HCT116 (cell line): Measurements from ENCODE around the gene EPS15. TPM values are rescaled to one million over a fixed set of nuclear protein-coding genes. Genes with fewer than 3 reads are reported as not detected.

Source experiments
- ATAC-seq: fragments of 200-7000 bp; cut with Tn5 transposase; 2 replicates; pipeline ENCODE4 v1.9.1; 2020; ENCODE audit warnings: mild to moderate bottlenecking, moderate library complexity
- BruUV-seq: library from RNA; stranded (reverse); fragments of 400-500 nt; replicated peaks from 2 replicates; lab custom pipeline; 2021; lab: Mats Ljungman, UMichigan
- CTCF ChIA-PET: fragments of 300-600 bp; sonication (Branson Sonifier 250); formaldehyde crosslinking; loops from one replicate; lab custom pipeline; 2021; ENCODE audit warnings: antibody characterized with exemption; lab: Charles Lee
- POLR2A ChIA-PET: fragments of 300-600, 350-600 bp; sonication (Branson Sonifier 250); formaldehyde crosslinking; loops from one replicate; lab custom pipeline; 2021; ENCODE audit warnings: antibody characterized with exemption; lab: Charles Lee
- RAD21 ChIA-PET, 2 experiments: fragments of 300-600 bp; sonication (Branson Sonifier 250); formaldehyde crosslinking; loops; one replicate each; lab custom pipeline; 2023; ENCODE audit warnings: low total read pairs in 2 of 2; ENCODE audit not compliant: uncharacterized antibody in 2 of 2, unreplicated experiment in 2 of 2, low non-redundant PET in 1 of 2; lab: Charles Lee
- DNase-seq: peaks from one replicate; pipeline ENCODE4 v3.0.0-alpha.2; 2010; ENCODE audit warnings: low read depth, low spot score
- H2AFZ ChIP-seq: fragments of 200-600 bp; shearing (Covaris generic), sonication (generic); 2 replicates; pipeline ENCODE4 v1.6.1; 2017; ENCODE audit warnings: low read depth, mixed run types, mixed read lengths, antibody characterized with exemption, low read length; ENCODE audit not compliant: poor library complexity, severe bottlenecking
- H3K27ac ChIP-seq: 2 replicates; pipeline ENCODE4 v1.5.1; 2012; ENCODE audit warnings: low read depth, low read length
- H3K27me3 ChIP-seq: fragments of 200-600 bp; sonication (generic); 2 replicates; pipeline ENCODE4 v1.6.1; 2016; ENCODE audit warnings: mixed run types, low read length, mixed read lengths; ENCODE audit not compliant: insufficient read depth
- H3K36me3 ChIP-seq, 2 experiments: fragments of 200-500 bp in 1 of 2; fragments of 200-600 bp in 1 of 2; sonication (Bioruptor generic) in 1 of 2; sonication (generic) in 1 of 2; 2 replicates each; pipeline versions ENCODE4 v1.5.1 to v1.6.1; 2014 to 2016; ENCODE audit warnings: low read length in 2 of 2, inconsistent platforms in 1 of 2, mixed read lengths in 1 of 2, mixed run types in 1 of 2; ENCODE audit not compliant: insufficient read depth in 2 of 2, control insufficient read depth in 1 of 2
- H3K4me1 ChIP-seq, 2 experiments: fragments of 200-600 bp in 1 of 2; sonication (generic) in 1 of 2; 2 replicates each; pipeline versions ENCODE4 v1.5.1 to v1.6.1; 2012 to 2017; ENCODE audit warnings: low read length in 2 of 2, inconsistent platforms in 1 of 2, mild to moderate bottlenecking in 1 of 2, mixed read lengths in 1 of 2, mixed run types in 1 of 2, moderate library complexity in 1 of 2; ENCODE audit not compliant: insufficient read depth in 2 of 2, control insufficient read depth in 1 of 2
- H3K4me2 ChIP-seq: fragments of 200-600 bp; sonication (generic); 2 replicates; pipeline ENCODE4 v1.6.1; 2017; ENCODE audit warnings: mixed run types, low read length, mixed read lengths
- H3K4me3 ChIP-seq, 2 experiments: fragments of 200-600 bp in 1 of 2; sonication (generic) in 1 of 2; replicated peaks in 1 of 2; 2 replicates each; pipeline ENCODE4 v1.5.1; 2011 to 2016; ENCODE audit warnings: low read length in 2 of 2, control low read depth in 1 of 2, low read depth in 1 of 2, mild to moderate bottlenecking in 1 of 2, mixed read lengths in 1 of 2, mixed run types in 1 of 2
- H3K79me2 ChIP-seq: fragments of 200-600 bp; sonication (generic); 2 replicates; pipeline ENCODE4 v1.6.1; 2017; ENCODE audit warnings: mild to moderate bottlenecking, mixed run types, low read length, moderate library complexity, mixed read lengths; ENCODE audit not compliant: insufficient read depth
- H3K9ac ChIP-seq: fragments of 200-600 bp; sonication (generic); 2 replicates; pipeline ENCODE4 v1.6.1; 2016; ENCODE audit warnings: low read length, mixed read lengths
- H3K9me2 ChIP-seq: fragments of 200-600 bp; sonication (generic), shearing (Covaris generic); 2 replicates; pipeline ENCODE4 v1.6.1; 2017; ENCODE audit warnings: mixed run types, mild to moderate bottlenecking, moderate library complexity; ENCODE audit not compliant: insufficient read depth
- H3K9me3 ChIP-seq, 2 experiments: fragments of 200-500 bp in 1 of 2; fragments of 200-600 bp in 1 of 2; sonication (Bioruptor generic) in 1 of 2; sonication (generic) in 1 of 2; 2 replicates each; pipeline ENCODE4 v1.6.1; 2014 to 2017; ENCODE audit warnings: low read length in 2 of 2, mixed read lengths in 2 of 2, inconsistent platforms in 1 of 2, low read depth in 1 of 2, mild to moderate bottlenecking in 1 of 2, mixed run types in 1 of 2, moderate library complexity in 1 of 2; ENCODE audit not compliant: control insufficient read depth in 1 of 2, insufficient read depth in 1 of 2
- H4K20me1 ChIP-seq: fragments of 200-600 bp; sonication (generic), shearing (Covaris generic); 2 replicates; pipeline ENCODE4 v1.6.1; 2017; ENCODE audit warnings: mixed run types, mild to moderate bottlenecking, moderate library complexity; ENCODE audit not compliant: insufficient read depth
- CEBPB ChIP-seq: IDR thresholded peaks from 2 replicates; pipeline ENCODE4 v1.6.1; 2012; ENCODE audit warnings: low read depth
- ELF1 ChIP-seq: IDR thresholded peaks from 2 replicates; pipeline ENCODE4 v1.6.1; 2012; ENCODE audit warnings: low read depth, borderline replicate concordance
- EZH2phosphoT487 ChIP-seq: fragments of 200-600 bp; IDR thresholded peaks from 2 replicates; pipeline ENCODE4 v1.6.1; 2018; ENCODE audit warnings: antibody characterized with exemption, borderline replicate concordance
- FOSL1 ChIP-seq: IDR thresholded peaks from 2 replicates; pipeline ENCODE4 v1.6.1; 2012; ENCODE audit warnings: low read depth
- JUND ChIP-seq: IDR thresholded peaks from 2 replicates; pipeline ENCODE4 v1.6.1; 2012
- POLR2A ChIP-seq: IDR thresholded peaks from 2 replicates; pipeline ENCODE4 v1.7.0; 2011; ENCODE audit warnings: borderline replicate concordance; ENCODE audit not compliant: insufficient read depth, insufficient read length; ENCODE audit errors: extremely low read depth
- POLR2AphosphoS5 ChIP-seq: IDR thresholded peaks from 2 replicates; pipeline ENCODE4 v1.6.1; 2011; ENCODE audit warnings: mild to moderate bottlenecking, low read depth, low read length, moderate library complexity
- RAD21 ChIP-seq: IDR thresholded peaks from 2 replicates; pipeline ENCODE4 v1.6.1; 2012; ENCODE audit warnings: low read depth, mild to moderate bottlenecking
- SIN3A ChIP-seq: IDR thresholded peaks from 2 replicates; pipeline ENCODE4 v1.6.1; 2012; ENCODE audit warnings: low read depth
- TCF7L2 ChIP-seq: IDR thresholded peaks from 2 replicates; pipeline ENCODE4 v1.7.0; 2011; ENCODE audit warnings: borderline replicate concordance, inconsistent platforms; ENCODE audit not compliant: insufficient read depth, insufficient read length; ENCODE audit errors: extremely low read depth
- ZFX ChIP-seq: fragments of 450-650 bp; IDR thresholded peaks from 2 replicates; pipeline ENCODE4 v1.6.1; 2017
- ZNF274 ChIP-seq: fragments of 200-500 bp; sonication (Bioruptor generic); IDR thresholded peaks from 2 replicates; pipeline ENCODE4 v1.6.1; 2014; ENCODE audit warnings: mild to moderate bottlenecking, low read depth, low read length, inconsistent platforms
- intact Hi-C: fragments of 100-400 bp; cut with micrococcal nuclease; formaldehyde crosslinking; loops from 2 replicates; pipeline ENCODE4 v1.10.0; 2022
- total RNA-seq: library from RNA; stranded (reverse); gene quantifications from one replicate; pipeline ENCODE4 v1.2.1, GENCODE V29; 2021; ENCODE audit not compliant: unreplicated experiment
- TF ChIP-seq, protein P1 (sequence below): IDR thresholded peaks from 2 replicates; pipeline ENCODE4 v1.6.1; 2011; ENCODE audit warnings: mild to moderate bottlenecking, low read length, moderate library complexity; ENCODE audit not compliant: insufficient replicate concordance; ENCODE audit errors: extremely low read depth
- TF ChIP-seq, protein P2 (sequence below), 3 experiments: fragments of 200-600 bp in 1 of 3; sonication (generic) in 1 of 3; IDR thresholded peaks in 2 of 3; conservative IDR thresholded peaks in 1 of 3; 2 replicates each; pipeline ENCODE4 v1.5.1; 2012 to 2017; ENCODE audit warnings: low read depth in 2 of 3, low read length in 2 of 3, antibody characterized with exemption in 1 of 3, borderline replicate concordance in 1 of 3, control low read depth in 1 of 3, mild to moderate bottlenecking in 1 of 3, mixed read lengths in 1 of 3, mixed run types in 1 of 3, moderate library complexity in 1 of 3; ENCODE audit not compliant: insufficient read depth in 1 of 3
- TF ChIP-seq, protein P3 (sequence below): IDR thresholded peaks from 2 replicates; pipeline ENCODE4 v1.6.1; 2012
- TF ChIP-seq, protein P4 (sequence below): IDR thresholded peaks from 2 replicates; pipeline ENCODE4 v1.6.1; 2012; ENCODE audit warnings: low read depth

Gene EPS15
- total RNA-seq, 1 experiment from 2014 or later: 41.2 TPM

DNA sequence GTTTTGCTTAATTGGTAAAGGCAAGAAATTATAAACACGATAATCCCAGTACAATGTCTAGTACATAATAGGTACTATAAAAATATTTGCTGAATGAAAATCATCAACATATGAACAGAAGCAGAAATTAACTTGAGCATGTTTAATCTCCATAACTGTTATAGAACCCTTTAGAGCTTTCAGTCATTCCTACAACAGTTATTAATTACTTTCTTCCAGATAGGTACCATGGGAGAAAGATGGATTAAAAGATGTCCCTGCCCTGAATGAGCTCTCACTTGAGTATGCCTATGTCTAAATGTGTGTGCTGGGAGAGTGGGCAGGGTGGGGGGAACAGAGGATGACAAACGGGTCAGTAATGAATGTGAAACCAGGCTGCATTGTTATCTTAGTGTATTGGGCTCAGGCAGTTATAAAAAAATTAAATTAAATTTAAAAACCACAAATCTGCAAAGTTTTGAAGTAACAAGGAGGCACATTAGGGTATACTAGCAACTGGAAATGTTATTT, 2.4 kb downstream of the EPS15 start:
- Histone ChIP-seq H3K79me2 (peaks cover 68% of the 10 kb centered on the region), H3K4me1 (peaks cover 5 to 8% of the 10 kb centered on the region in 2 experiments), H3K4me2 (no peak overlapping the region; the same call in 1 of the 2 replicates), H4K20me1 (no peaks in the 10 kb centered on the region), H3K9me3 (no peaks in the 10 kb centered on the region), H2AFZ (no peak overlapping the region), H3K36me3 (no peaks in the 10 kb centered on the region), H3K27ac (no peak overlapping the region), H3K9me2 (no peaks in the 10 kb centered on the region), H3K27me3 (no peaks in the 10 kb centered on the region), H3K4me3 (no peak overlapping the region; a peak in 1 of 4 replicates), H3K9ac (no peak overlapping the region)
- BruUV-seq: no TSS peak
- intact Hi-C loops: no loop called here
- ChIA-PET POLR2A (no interaction called here), CTCF (no interaction called here), RAD21 (no interaction called here)
- DNase-seq (no peak), ATAC-seq (no peak)
- TF ChIP-seq FOSL1 (no peak), JUND (no peak), CEBPB (no peak), RAD21 (no peak), ELF1 (no peak), ZNF274 (no peak), ZFX (no peak), POLR2AphosphoS5 (no peak), POLR2A (no peak), EZH2phosphoT487 (no peak), TCF7L2 (no peak), SIN3A (no peak)
- TF ChIP-seq, protein P1, sequence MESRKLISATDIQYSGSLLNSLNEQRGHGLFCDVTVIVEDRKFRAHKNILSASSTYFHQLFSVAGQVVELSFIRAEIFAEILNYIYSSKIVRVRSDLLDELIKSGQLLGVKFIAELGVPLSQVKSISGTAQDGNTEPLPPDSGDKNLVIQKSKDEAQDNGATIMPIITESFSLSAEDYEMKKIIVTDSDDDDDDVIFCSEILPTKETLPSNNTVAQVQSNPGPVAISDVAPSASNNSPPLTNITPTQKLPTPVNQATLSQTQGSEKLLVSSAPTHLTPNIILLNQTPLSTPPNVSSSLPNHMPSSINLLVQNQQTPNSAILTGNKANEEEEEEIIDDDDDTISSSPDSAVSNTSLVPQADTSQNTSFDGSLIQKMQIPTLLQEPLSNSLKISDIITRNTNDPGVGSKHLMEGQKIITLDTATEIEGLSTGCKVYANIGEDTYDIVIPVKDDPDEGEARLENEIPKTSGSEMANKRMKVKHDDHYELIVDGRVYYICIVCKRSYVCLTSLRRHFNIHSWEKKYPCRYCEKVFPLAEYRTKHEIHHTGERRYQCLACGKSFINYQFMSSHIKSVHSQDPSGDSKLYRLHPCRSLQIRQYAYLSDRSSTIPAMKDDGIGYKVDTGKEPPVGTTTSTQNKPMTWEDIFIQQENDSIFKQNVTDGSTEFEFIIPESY: no peak
- TF ChIP-seq, protein P2, sequence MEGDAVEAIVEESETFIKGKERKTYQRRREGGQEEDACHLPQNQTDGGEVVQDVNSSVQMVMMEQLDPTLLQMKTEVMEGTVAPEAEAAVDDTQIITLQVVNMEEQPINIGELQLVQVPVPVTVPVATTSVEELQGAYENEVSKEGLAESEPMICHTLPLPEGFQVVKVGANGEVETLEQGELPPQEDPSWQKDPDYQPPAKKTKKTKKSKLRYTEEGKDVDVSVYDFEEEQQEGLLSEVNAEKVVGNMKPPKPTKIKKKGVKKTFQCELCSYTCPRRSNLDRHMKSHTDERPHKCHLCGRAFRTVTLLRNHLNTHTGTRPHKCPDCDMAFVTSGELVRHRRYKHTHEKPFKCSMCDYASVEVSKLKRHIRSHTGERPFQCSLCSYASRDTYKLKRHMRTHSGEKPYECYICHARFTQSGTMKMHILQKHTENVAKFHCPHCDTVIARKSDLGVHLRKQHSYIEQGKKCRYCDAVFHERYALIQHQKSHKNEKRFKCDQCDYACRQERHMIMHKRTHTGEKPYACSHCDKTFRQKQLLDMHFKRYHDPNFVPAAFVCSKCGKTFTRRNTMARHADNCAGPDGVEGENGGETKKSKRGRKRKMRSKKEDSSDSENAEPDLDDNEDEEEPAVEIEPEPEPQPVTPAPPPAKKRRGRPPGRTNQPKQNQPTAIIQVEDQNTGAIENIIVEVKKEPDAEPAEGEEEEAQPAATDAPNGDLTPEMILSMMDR (IDR thresholded peaks at IDR 0.05 in 2 of 3, conservative IDR thresholded peaks at IDR 0.05 in 1 of 3; ENCODE audit: borderline replicate concordance in 1 of 3, insufficient read depth in 1 of 3, low read depth in 2 of 3, low read length in 2 of 3): no peak
- TF ChIP-seq, protein P3, sequence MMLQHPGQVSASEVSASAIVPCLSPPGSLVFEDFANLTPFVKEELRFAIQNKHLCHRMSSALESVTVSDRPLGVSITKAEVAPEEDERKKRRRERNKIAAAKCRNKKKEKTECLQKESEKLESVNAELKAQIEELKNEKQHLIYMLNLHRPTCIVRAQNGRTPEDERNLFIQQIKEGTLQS: no peak
- TF ChIP-seq, protein P4, sequence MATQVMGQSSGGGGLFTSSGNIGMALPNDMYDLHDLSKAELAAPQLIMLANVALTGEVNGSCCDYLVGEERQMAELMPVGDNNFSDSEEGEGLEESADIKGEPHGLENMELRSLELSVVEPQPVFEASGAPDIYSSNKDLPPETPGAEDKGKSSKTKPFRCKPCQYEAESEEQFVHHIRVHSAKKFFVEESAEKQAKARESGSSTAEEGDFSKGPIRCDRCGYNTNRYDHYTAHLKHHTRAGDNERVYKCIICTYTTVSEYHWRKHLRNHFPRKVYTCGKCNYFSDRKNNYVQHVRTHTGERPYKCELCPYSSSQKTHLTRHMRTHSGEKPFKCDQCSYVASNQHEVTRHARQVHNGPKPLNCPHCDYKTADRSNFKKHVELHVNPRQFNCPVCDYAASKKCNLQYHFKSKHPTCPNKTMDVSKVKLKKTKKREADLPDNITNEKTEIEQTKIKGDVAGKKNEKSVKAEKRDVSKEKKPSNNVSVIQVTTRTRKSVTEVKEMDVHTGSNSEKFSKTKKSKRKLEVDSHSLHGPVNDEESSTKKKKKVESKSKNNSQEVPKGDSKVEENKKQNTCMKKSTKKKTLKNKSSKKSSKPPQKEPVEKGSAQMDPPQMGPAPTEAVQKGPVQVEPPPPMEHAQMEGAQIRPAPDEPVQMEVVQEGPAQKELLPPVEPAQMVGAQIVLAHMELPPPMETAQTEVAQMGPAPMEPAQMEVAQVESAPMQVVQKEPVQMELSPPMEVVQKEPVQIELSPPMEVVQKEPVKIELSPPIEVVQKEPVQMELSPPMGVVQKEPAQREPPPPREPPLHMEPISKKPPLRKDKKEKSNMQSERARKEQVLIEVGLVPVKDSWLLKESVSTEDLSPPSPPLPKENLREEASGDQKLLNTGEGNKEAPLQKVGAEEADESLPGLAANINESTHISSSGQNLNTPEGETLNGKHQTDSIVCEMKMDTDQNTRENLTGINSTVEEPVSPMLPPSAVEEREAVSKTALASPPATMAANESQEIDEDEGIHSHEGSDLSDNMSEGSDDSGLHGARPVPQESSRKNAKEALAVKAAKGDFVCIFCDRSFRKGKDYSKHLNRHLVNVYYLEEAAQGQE: no peak
